GM19438 (cell line): ENCODE results near the gene TEC.

Source experiments
- ATAC-seq: cut with Tn5 transposase; IDR thresholded peaks from one replicate; pipeline ENCODE4 v1.9.1; 2021; ENCODE audit warnings: low read depth; ENCODE audit not compliant: unreplicated experiment

TEC gene

DNA sequence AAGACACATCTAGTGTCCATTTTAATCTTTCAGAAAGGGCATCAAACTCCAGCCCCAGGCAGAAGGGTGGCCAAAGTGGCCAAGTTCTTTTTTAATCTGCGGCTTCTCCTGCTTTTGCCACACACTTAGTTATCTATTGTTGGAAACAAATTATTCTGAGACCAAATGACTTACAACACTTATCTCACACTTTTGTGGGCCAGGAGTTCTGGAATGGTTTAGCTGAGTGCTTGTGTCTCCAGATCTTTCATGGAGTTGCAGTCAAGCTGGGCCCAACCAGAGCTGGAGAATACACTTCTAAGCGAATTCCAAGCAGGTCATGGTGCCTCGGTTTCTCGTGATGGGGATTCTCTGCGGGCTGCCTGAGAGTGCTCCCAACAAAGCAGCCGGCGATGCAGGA is 139.5 kb downstream of the TEC start:
- ATAC-seq: no peak

DNA sequence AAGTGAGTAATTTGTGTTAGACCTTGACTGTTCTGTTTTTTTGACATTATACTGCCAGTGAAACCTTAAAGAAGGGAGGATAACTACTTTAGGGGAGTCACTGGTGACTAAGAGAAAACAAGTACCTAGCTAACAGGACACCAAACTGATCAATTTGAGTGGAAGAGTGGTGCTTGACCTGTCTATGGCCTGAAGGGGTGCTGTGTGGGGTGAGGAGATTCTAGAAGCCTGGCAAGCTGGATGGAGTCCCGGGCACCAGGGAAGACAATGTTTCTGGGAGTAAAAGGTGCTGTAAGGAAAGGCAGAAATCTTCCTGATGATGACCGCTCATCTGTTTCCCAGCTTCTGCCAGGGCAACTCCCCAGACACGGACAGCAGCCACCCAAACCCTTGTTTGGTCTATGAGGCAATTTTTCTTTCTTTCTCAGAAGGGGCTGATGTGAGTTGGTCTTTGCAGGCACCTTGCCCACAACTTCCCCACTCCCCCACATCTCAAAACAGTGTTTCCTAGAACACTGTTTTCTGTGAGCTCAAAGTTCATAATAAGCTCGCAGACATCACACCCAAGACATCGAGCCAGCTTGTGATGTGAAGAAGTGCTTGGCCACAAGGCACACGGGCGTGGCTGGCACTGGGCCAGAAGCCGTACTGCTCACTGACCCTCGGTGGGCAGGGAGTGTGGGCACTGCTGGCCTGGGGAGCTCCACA is 140.2 kb downstream of the TEC start:
- ATAC-seq: no peak

DNA sequence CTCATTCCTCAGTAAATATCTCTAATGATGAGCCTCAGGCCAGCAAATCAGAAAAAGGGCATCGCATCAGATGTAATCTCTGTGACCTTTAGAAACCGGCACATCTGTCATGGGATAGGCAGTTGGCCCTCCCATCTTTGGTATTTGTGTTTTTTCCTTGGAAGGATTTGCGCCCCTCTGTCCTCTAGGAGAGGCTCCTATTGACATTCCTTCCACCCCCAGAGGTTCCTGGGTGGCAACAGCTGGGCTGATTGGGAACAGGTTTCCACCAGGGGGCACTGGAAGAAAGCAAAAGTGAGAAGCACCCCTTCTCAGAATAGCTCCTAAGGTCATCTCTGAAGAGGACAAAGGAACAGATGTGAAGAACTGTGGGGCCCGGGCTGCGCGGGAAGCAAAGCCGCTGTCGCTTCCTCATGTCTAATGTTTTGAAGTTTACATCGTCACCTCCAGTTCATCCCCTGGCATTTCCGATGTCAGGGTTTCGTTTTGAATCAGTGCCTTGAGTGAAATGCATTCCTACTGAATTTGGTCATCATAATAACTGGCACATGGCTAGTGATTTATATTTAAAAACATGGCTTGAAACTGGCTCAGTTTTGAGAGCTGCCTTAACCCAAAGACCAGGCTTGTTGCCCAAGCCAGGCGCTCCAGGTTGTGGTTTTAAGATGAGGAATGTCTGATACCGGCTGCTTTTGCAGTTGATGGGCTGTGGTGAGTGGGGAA is 141.8 kb downstream of the TEC start:
- peak; percentile 94 for ATAC-seq

DNA sequence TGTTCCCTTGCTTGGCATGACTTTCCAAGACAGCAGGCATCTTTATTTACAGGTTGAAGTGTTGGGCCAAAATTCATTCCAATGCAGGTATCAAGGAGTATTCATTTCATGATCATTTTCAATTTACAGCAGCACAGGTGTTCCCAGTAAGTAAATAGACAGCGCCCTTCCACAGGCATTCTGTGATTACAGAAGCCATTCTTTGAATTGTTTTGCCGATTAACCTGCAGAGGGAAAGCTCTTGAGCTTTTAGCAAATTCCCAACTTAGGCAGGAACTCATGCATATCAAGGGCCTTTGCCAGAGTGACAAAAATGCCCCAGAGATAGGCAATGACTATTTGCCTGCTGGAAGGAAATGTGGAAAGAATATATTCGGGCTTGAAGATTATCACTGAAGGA is 142.4 kb downstream of the TEC start:
- ATAC-seq: no peak

DNA sequence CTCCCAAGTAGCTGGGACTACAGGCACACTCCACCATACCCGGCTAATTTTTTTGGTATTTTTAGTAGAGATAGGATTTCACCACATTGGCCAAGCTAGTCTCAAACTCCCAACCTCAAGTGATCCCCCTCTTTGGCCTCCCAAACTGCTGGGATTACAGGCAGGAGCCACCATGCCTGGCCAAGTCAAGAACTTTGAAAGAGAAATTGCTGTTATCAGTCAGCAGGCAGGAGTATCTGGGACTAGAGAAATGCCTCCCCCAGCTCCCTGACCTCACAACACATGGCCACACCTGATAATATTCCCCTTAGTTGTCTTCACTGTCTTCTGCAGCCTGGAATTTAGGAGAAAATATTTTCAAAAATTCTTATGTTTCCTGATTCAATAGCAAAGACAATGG is 143.0 kb downstream of the TEC start:
- no peak for ATAC-seq

DNA sequence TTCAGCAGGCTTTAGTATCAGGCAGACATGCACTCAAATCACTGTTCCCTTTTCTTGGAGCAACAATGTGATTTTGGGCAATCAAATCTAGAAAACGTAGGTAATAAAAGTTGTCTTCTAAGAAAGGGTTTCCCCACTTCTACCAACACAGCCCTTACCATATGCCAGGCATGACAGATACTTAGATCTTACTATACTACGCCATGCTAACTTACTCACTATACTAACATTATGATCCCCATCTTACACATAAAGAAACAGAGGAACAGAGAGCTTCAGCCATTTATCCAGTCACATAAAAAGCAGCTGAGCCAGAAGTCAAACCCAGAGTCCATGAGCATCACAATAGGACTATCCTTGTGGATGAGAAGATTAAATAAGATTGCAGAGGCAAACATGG is 144.8 kb downstream of the TEC start:
- ATAC-seq: no peak

DNA sequence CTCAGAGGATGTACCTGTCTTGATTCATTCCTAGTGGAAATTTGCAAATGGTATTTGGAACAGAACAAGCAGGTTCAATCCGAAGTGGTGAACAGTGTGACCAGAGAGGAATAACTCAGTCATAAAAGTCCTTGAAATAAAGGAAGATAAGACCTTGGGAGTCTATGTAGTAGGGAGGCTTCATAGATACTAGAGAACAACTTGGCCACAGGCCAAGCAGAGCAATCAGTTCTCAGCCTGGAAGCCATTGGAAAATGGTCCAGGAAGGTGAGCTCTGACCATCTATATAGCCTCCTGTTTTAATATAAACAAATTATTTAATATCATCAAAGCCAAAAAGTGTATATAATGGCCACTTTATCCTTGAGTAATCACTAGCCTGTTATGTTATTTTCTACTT is 146.9 kb downstream of the TEC start:
- ATAC-seq: no peak

DNA sequence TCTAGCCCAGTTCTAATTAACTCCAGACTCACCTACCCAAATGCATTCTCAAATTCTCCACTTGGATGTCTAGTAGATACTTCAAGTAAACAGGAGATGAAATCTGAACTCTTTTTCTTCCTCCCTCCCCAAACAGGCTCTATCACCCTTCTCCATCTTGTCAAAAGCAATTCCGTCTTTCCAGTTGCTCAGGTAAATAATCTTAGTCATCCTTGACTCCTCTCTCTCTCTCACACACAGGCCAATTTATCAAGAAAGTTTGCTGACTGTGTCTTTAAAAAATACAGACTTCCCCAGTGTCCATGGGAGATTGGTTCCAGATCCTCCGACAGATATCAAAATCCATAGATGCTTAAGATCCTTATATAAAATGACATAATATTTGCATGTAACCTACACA is 148.5 kb downstream of the TEC start:
- no peak for ATAC-seq

DNA sequence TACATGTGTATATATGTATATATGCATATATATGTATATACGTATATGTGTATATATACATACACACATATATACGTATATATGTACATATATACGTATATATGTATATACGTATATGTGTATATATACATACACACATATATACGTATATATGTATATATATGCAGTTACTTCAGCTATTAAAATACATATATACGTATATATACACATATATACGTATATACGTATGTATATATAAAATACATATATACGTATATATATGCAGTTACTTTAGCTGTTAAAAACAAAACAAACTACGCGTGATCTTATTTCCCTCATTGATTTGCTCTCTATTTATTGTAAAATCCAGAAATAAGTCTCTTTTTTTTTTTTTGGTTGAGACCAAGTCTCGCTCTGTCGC is 149.5 kb downstream of the TEC start:
- ATAC-seq: no peak

DNA sequence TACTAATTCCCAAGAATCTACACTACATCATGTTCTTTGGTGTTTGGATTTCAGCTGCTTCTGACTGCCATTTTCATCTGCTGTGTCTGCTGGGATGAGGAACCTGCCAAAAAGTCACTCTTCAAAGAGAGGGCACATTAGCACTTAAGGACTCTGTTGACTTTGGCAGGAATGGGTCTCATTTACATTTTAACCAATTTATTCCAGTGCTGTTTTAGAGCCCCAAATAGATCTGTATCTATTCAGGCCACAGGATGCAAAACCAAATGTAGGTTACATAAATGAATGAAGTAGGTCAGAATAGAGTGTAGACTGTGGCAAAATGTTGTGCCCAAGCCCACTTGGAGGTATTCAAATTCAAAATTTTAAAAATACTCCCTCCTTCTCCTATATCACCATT is 150.0 kb downstream of the TEC start:
- ATAC-seq: no peak

DNA sequence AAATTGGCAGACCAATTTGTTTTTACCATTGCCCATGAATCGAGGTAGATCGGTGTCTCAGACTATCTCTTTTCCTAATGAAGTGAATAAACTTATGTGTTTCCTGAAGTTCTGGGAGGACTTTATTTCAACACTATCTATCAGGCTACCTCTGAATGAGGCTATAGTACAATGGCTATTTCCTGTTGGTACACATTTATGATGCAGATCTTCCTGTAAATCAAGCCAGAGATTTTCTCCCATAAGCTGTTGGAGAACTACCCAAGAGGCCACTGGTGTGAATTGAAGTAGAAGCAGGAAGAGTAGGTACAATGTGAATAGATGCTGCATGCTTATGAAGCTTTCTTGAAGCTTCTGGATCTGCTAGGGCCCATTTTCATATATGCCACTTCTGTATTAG is 151.6 kb downstream of the TEC start:
- no peak for ATAC-seq

DNA sequence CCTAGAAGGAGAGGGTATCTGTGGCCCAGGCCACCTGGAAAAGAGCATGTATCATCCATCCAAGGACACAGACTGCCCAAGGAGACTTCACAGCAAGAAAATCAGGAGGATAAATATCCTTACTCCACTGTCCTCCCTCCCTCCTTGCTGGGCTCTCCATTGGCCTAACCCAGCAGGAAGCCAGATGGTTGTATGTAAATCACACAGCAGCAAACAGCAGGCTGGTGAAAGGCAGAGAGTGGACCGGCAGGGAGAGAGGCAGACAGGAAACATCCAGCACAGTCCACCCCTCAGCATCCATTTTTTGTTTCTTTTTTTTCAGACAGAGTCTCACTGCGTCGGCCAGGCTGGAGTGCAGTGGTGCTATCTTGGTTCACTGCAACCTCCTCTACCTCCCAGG is 153.1 kb downstream of the TEC start:
- no peak for ATAC-seq

DNA sequence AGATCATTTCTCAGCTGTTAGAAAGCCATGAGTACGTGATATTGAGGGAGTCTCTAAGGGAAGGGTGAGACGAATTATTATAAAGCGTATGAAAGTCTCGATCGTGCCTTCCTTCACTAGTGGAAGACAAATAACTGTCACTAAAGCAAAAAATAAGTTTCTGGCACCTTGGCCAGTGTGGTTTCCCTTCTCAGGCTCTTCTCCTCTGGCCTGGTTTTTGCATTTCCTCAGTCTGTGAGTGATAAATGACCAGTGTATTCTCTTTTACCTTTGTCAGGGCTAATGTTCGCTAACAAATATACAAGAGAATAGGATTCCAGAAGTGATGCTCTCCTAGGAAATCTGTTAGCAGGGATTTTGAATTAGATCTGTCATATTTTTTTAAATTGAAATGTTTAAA is 155.2 kb downstream of the TEC start:
- ATAC-seq: no peak

DNA sequence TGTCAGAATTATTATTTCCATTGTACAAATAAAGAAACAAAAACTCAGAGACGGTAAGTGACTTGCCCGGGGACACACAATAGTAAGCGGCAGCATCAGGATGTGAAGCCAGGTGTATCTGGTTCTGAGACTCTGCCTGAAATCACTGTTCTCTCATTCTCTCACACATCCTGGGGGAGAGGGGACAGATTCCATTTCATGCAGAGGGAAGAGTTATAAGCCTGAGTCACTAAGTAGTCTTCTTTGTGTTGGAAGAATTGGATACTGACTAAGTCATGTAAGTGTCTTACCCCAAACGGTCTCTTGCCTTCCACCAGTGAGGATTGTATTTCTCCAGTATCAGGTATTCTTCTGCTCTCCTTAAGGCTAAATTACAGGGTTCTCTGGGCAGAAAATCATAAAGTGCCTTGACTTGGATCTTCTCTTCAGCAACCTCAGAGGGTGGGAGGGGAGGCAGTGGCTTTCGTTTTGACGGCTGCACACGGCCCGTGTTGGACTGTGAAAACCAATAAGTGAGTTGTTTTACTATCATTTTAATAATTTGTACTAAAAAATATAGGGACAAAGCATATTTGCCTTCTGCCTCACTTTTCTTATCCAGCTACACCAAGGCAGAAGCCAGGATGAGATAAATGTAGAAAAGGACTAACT is 157.5 kb downstream of the TEC start:
- no peak for ATAC-seq

DNA sequence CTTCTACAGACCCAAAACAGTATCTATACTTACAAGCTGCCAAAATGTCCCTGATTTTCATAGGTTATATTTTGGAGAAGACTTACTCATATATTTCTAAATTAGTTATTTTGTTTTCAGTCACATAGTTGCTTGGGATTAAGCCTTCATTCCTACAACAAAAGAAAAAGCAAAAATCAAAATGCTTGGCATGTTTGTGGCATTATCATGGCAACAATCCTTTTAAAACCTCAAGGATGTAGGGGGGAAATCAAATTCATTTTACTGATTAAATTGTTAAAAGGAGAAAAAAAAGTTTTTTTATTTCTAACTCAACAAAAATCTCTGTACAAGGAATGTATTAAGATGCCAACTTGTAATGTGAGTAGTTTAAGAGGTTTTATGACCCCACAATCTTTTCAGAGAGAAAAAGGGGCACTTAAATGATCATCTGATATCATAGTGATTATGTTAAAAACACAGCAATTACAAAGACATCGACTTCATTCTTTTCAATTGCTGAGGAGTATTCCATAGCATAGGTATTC is 159.1 kb downstream of the TEC start:
- no peak for ATAC-seq

DNA sequence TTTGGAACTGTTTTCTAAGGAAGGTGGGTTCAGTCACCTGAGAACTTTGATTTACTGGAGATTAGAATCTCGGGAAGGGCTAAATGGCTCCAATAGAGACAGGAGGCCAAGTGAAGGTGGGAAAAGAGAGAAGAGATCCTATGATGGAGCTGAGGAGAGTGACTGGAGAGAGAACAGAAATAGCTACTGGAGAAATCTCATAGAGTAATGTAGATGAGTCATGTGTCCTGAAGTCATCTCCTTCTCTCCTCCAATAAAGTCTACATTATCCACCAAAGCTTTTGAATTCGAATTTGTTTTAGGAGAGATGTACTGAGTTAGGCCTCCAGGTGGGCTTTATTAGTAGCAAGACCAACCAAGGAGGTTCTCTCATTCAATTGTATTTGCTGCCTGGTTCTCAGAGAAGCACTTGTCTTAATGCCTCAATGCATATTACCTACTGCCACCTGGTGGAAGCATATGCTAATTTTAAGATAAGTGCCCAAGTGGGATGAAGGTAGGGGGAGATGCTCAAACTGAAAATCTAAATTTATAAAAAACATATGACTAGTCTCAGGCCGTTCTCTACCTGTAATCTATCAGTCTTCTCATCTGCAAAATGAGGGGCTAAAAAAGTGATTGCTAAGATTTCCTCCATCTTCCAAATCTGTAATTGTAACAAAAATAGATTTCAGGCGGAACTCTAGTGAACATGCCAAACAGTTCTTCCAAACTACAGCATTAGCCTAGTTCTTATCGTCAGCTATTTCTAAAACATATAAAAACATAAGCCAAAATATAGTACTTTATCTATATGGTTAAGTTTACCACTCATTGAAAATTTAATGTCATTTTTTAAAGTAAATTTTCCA is 160.0 kb downstream of the TEC start:
- ATAC-seq: peak; percentile 78

DNA sequence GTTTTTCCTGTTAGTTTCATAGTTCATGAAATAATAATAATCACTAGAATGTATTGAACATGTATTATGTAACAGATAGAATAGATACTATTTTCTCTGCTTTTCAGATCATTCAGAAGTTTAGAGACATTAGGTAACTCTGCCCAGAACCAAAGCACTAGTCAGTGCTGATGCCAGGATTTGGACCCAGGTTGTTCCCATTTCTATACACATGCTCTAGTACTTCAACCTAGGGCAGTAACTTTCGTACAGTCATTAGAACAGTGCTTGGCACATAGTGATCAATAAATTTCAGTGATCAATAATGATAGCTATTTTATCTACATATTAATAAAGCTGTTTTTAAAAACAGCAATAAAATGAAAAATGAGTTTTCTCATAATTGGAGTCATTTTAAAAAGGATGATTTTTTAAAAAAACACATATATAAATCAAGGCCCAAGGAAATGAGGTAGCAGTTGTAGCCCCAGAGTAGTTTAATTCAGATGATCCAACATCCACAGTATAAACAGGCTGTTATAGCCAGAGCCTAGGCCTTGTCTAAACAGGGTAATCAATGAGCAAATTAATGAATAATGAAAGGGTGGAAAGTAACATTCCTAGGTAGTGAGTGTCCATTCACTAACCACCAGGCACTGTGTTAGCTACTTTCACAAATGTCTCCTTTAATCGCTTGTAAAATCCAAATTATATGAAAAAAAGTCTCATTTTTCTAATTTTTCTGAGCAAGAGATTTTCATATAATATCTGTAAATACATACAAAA is 161.1 kb downstream of the TEC start:
- no peak for ATAC-seq

DNA sequence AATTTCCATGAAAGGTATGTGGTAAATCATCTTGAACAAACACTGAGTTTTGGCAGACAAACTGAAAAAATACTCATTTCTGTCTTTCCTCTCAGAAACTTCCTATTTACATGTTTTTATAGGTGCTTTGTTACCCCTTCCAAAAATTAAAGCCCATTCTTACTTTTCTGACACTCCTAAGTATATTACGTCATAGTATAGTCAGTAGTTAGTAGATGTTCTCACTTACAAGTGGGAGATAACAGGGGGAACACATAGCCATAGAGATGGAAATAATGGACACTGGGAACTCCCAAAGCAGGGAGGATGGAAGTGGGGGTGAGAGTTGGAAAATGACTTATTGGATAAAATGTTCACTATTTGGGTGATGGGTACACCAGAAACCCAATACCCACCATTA is 164.4 kb downstream of the TEC start:
- ATAC-seq: no peak

DNA sequence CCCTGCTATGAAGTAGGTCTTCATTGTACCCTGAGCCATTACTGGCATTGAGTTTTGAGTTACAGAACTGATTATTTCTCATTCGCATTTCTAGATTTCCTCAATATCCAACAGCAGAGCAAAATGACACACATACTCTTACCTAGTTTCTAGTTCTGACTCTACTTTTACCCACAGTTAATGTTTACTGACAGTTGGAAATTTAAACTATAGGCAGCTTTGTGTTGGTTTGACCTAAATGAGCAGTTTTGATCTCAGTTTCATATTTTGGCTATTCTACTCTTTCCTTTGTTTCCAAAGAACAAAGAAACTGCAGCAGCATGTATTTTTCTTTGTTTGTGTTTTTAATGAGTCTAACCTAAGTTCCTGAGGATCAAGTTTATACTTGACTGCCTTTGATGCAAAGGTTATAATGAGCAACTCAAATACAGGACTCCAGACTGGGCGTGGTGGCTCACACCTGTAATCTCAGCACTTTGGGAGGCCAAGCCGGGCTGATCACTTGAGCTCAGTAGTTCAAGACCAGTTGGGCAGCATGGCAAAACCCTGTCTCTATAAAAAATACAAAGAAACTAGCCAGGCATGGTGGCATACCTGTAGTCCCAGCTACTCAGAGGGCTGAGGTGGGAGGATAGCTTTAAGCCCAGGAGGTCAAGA is 166.0 kb downstream of the TEC start:
- ATAC-seq: no peak

DNA sequence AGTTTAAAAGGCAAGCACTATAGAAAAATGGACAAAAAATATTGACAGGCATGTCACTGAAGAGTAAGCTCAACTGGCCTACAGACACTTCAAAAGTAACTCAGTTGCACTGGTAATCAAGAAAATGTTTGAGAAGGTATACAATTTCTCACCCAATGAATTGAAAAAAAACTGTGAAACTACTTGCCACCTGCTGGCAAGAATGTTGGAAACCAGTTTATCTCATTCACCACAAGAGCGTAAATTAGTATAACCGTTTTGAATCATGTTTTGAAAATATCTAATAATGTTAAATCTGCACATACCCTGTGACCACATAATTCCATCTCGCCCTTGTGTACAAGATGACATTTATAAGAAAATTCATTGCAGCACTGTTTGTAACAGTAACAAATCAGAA is 167.3 kb downstream of the TEC start:
- ATAC-seq: no peak
